ENCODE results near the gene RNF144B.
"Not testable (repeated sequence)": the region's sequence is repeated elsewhere in the genome, so short reads cannot be mapped to it uniquely, and the experiment has no call there.

Gene RNF144B

GRCh38 chr6:18368277-18369105 is 18.7 kb upstream of the RNF144B start:
- in situ Hi-C loops (cut with HindIII; ENCODE audit: low sequenced_read_pairs) = no loop called here

- in situ Hi-C loops (cut with HindIII; ENCODE audit: low sequenced_read_pairs) = no loop called here
Measured at GRCh38 chr6:18371010-18371409, 16.1 kb upstream of the RNF144B start.

GRCh38 chr6:18371656-18372055 is 15.5 kb upstream of the RNF144B start:
- in situ Hi-C loops (cut with HindIII; ENCODE audit: low sequenced_read_pairs) = no loop called here

- in situ Hi-C loops (cut with HindIII; ENCODE audit: low sequenced_read_pairs) = no loop called here
Measured at GRCh38 chr6:18380158-18380836, 6.9 kb upstream of the RNF144B start.

- in situ Hi-C loops (cut with HindIII; ENCODE audit: low sequenced_read_pairs) = no loop called here
Measured at GRCh38 chr6:18380851-18381250, 6.3 kb upstream of the RNF144B start.

- in situ Hi-C loops (cut with HindIII; ENCODE audit: low sequenced_read_pairs) = no loop called here
Measured at GRCh38 chr6:18383441-18383840, 3.7 kb upstream of the RNF144B start.

GRCh38 chr6:18384621-18385020 is 2.5 kb upstream of the RNF144B start:
- in situ Hi-C loops (cut with HindIII; ENCODE audit: low sequenced_read_pairs) = no loop called here

GRCh38 chr6:18386298-18386976 is 713 bp upstream of the RNF144B start:
- in situ Hi-C loops (cut with HindIII; ENCODE audit: low sequenced_read_pairs) = no loop called here

GRCh38 chr6:18388271-18388670 is 1.1 kb downstream of the RNF144B start:
- in situ Hi-C loops (cut with HindIII; ENCODE audit: low sequenced_read_pairs) = no loop called here

GRCh38 chr6:18388942-18389341 is 1.8 kb downstream of the RNF144B start:
- in situ Hi-C loops (cut with HindIII; ENCODE audit: low sequenced_read_pairs) = no loop called here

GRCh38 chr6:18389479-18389878 is 2.3 kb downstream of the RNF144B start:
- in situ Hi-C loops (cut with HindIII; ENCODE audit: low sequenced_read_pairs) = no loop called here

- in situ Hi-C loops (cut with HindIII; ENCODE audit: low sequenced_read_pairs) = no loop called here
Measured at GRCh38 chr6:18390476-18390875, 3.3 kb downstream of the RNF144B start.

- in situ Hi-C loops (cut with HindIII; ENCODE audit: low sequenced_read_pairs) = no loop called here
Measured at GRCh38 chr6:18391023-18391422, 3.9 kb downstream of the RNF144B start.

- in situ Hi-C loops (cut with HindIII; ENCODE audit: low sequenced_read_pairs) = no loop called here
Measured at GRCh38 chr6:18392346-18392877, 5.3 kb downstream of the RNF144B start.

- in situ Hi-C loops (cut with HindIII; ENCODE audit: low sequenced_read_pairs) = no loop called here
Measured at GRCh38 chr6:18393698-18394097, 6.5 kb downstream of the RNF144B start.

GRCh38 chr6:18395177-18395855 is 8.2 kb downstream of the RNF144B start:
- in situ Hi-C loops (cut with HindIII; ENCODE audit: low sequenced_read_pairs) = no loop called here

- in situ Hi-C loops (cut with HindIII; ENCODE audit: low sequenced_read_pairs) = no loop called here
Measured at GRCh38 chr6:18395856-18396197, 8.7 kb downstream of the RNF144B start.

- in situ Hi-C loops (cut with HindIII; ENCODE audit: low sequenced_read_pairs) = no loop called here
Measured at GRCh38 chr6:18397701-18398100, 10.6 kb downstream of the RNF144B start.

GRCh38 chr6:18398225-18398624 is 11.1 kb downstream of the RNF144B start:
- in situ Hi-C loops (cut with HindIII; ENCODE audit: low sequenced_read_pairs) = not testable (repeated sequence)

GRCh38 chr6:18400831-18401446 is 13.8 kb downstream of the RNF144B start:
- in situ Hi-C loops (cut with HindIII; ENCODE audit: low sequenced_read_pairs) = no loop called here

- in situ Hi-C loops (cut with HindIII; ENCODE audit: low sequenced_read_pairs) = not testable (repeated sequence)
Measured at GRCh38 chr6:18404965-18405364, 17.8 kb downstream of the RNF144B start.
